K562 (cell line): Measurements from ENCODE around the gene PPP1R14C. TPM values are rescaled to one million over a fixed set of nuclear protein-coding genes. Genes with fewer than 3 reads are reported as not detected.
A peak's percentile ranks its signal among the peaks of the same experiment; 100 is the strongest.

ENCODE experiments used
- ATAC-seq: fragments of 200-7000 bp; cut with Tn5 transposase; 3 replicates; pipeline ENCODE4 v1.9.1; 2020; ENCODE audit warnings: moderate library complexity
- BruUV-seq: library from RNA; stranded (reverse); fragments of 400-500 nt; replicated peaks from 2 replicates; lab custom pipeline; 2021; lab: Mats Ljungman, UMichigan
- CTCF ChIA-PET: fragments of 300-600 bp; formaldehyde crosslinking; extraction: SDS; loops from one replicate; lab custom pipeline; 2021; ENCODE audit warnings: low intra/inter-chr PET ratio; lab: Yijun Ruan, JAX
- POLR2A ChIA-PET: fragments of 300-600, 350-650 bp; sonication (Branson Sonifier 250); formaldehyde crosslinking; extraction: SDS; loops from one replicate; lab custom pipeline; 2021; ENCODE audit warnings: antibody characterized with exemption, inconsistent platforms; lab: Yijun Ruan, JAX
- DNase-seq, 4 experiments: peaks; one replicate each; pipeline versions ENCODE4 v3.0.0 to v3.0.0-alpha.2; 2011 to 2018; ENCODE audit warnings: low spot score in 3 of 4, mixed read lengths in 3 of 4; ENCODE audit errors: extremely low read depth in 1 of 4
- FAIRE-seq: peaks from 2 replicates; lab custom pipeline; 2011; peaks lifted over from hg19 to GRCh38; lab: Jason Lieb, UNC
- H2AFZ ChIP-seq: 2 replicates; pipeline ENCODE4 v1.6.0; 2011; ENCODE audit warnings: low read depth, low read length, control low read depth, inconsistent platforms
- H3K27ac ChIP-seq: fragments of 200-600 bp; 3 replicates; pipeline ENCODE4 v1.8.0; 2011; ENCODE audit warnings: low read depth, mild to moderate bottlenecking, control low read depth, inconsistent platforms, low read length, moderate library complexity, mixed read lengths; ENCODE audit errors: extremely low read depth
- H3K27me3 ChIP-seq, 2 experiments: fragments of 300-600 bp in 1 of 2; 2 replicates in 1 of 2; 3 replicates in 1 of 2; pipeline versions ENCODE4 v1.6.0 to v1.8.0; 2011; ENCODE audit warnings: inconsistent platforms in 2 of 2, low read length in 2 of 2, mild to moderate bottlenecking in 1 of 2, mixed read lengths in 1 of 2, moderate library complexity in 1 of 2; ENCODE audit not compliant: control insufficient read depth in 2 of 2, insufficient read depth in 2 of 2
- H3K36me3 ChIP-seq: fragments of 300-600 bp; 3 replicates; pipeline ENCODE4 v1.8.0; 2011; ENCODE audit warnings: mild to moderate bottlenecking, low read length, inconsistent platforms; ENCODE audit not compliant: control insufficient read depth, insufficient read depth
- H3K4me1 ChIP-seq, 2 experiments: fragments of 200-600 bp in 1 of 2; replicated peaks in 1 of 2; 2 replicates in 1 of 2; 3 replicates in 1 of 2; pipeline versions ENCODE4 v1.5.1 to v1.8.0; 2011; ENCODE audit warnings: inconsistent platforms in 2 of 2, low read length in 2 of 2, mild to moderate bottlenecking in 1 of 2, mixed read lengths in 1 of 2, moderate library complexity in 1 of 2; ENCODE audit not compliant: control insufficient read depth in 2 of 2, insufficient read depth in 2 of 2
- H3K4me2 ChIP-seq: 2 replicates; pipeline ENCODE4 v1.6.1; 2011; ENCODE audit warnings: low read length, control low read depth, inconsistent platforms, mixed read lengths; ENCODE audit not compliant: insufficient read depth
- H3K4me3 ChIP-seq: fragments of 200-600 bp; sonication (generic), shearing (Covaris generic); 2 replicates; pipeline ENCODE4 v1.5.1; 2016; ENCODE audit warnings: control low read depth, inconsistent platforms
- H3K79me2 ChIP-seq: fragments of 200-600 bp; 3 replicates; pipeline ENCODE4 v1.8.0; 2011; ENCODE audit warnings: low read length, inconsistent platforms; ENCODE audit not compliant: control insufficient read depth, insufficient read depth
- H3K9ac ChIP-seq, 2 experiments: 2 replicates each; pipeline versions ENCODE4 v1.6.0 to v1.6.1; 2011; ENCODE audit warnings: low read depth in 2 of 2, low read length in 2 of 2, control low read depth in 1 of 2, inconsistent platforms in 1 of 2, mild to moderate bottlenecking in 1 of 2, mixed read lengths in 1 of 2; ENCODE audit not compliant: insufficient read depth in 1 of 2
- H3K9me1 ChIP-seq: one replicate; pipeline ENCODE4 v1.6.0; 2011; ENCODE audit warnings: inconsistent platforms, mild to moderate bottlenecking, low read length, moderate library complexity; ENCODE audit not compliant: control insufficient read depth, insufficient read depth
- H3K9me3 ChIP-seq: replicated peaks from 2 replicates; pipeline ENCODE4 v1.5.1; 2011; ENCODE audit warnings: low read depth, low read length, inconsistent platforms; ENCODE audit not compliant: control insufficient read depth, insufficient read depth
- H4K20me1 ChIP-seq: replicated peaks from 2 replicates; pipeline ENCODE4 v1.6.1; 2011; ENCODE audit warnings: low read length, inconsistent platforms, mixed read lengths; ENCODE audit not compliant: control insufficient read depth, insufficient read depth
- ARID3A ChIP-seq: IDR thresholded peaks from 2 replicates; pipeline ENCODE4 v1.6.1; 2012; ENCODE audit warnings: low read depth, low read length, improper control_type of control experiment, borderline replicate concordance
- ATF1 ChIP-seq, 2 experiments: fragments of 450-650 bp in 1 of 2; IDR thresholded peaks; 2 replicates each; pipeline ENCODE4 v1.6.1; 2016; ENCODE audit warnings: missing compliant biosample characterization in 1 of 2, missing genetic modification characterization in 1 of 2
- ATF7 ChIP-seq: fragments of 450-650 bp; IDR thresholded peaks from 2 replicates; pipeline ENCODE4 v1.7.1; 2014; ENCODE audit warnings: mild to moderate bottlenecking, moderate library complexity
- CHD2 ChIP-seq: IDR thresholded peaks from 2 replicates; pipeline ENCODE4 v1.6.1; 2011; ENCODE audit warnings: low read depth, low read length
- HDAC2 ChIP-seq: fragments of 450-650 bp; IDR thresholded peaks from 2 replicates; pipeline ENCODE4 v1.6.1; 2016; ENCODE audit warnings: mild to moderate bottlenecking
- MAFG ChIP-seq: fragments of 450-650 bp; conservative IDR thresholded peaks from 2 replicates; pipeline ENCODE4 v1.6.1; 2016; ENCODE audit warnings: missing genetic modification characterization, missing compliant biosample characterization
- SNIP1 ChIP-seq: fragments of 450-650 bp; IDR thresholded peaks from 2 replicates; pipeline ENCODE4 v1.7.1; 2017; ENCODE audit warnings: low read depth, mild to moderate bottlenecking
- TEAD1 ChIP-seq, 2 experiments: fragments of 450-650 bp in 1 of 2; sonication (generic) in 1 of 2; formaldehyde crosslinking; IDR thresholded peaks; 2 replicates each; pipeline versions ENCODE4 v1.4.0 to v1.8.0; 2020 to 2022; ENCODE audit warnings: mild to moderate bottlenecking in 2 of 2, missing genetic modification reagents in 1 of 2
- ZNF143 ChIP-seq: sonication (generic); formaldehyde crosslinking; IDR thresholded peaks from 2 replicates; pipeline ENCODE4 v1.9.0; 2022; ENCODE audit warnings: mild to moderate bottlenecking, missing genetic modification reagents
- ZNF311 ChIP-seq: fragments of 250-450 bp; sonication (Bioruptor Pico); IDR thresholded peaks from 2 replicates; pipeline ENCODE4 v1.4.0; 2020; ENCODE audit warnings: mild to moderate bottlenecking, moderate library complexity
- ZNF436 ChIP-seq: fragments of 250-450, 450-650 bp; sonication (Bioruptor Pico); formaldehyde crosslinking; IDR thresholded peaks from 2 replicates; pipeline ENCODE4 v1.7.0; 2020; ENCODE audit warnings: mild to moderate bottlenecking
- WGBS: fragments of 100-300 bp; shearing (Covaris generic); methylation state at CpG from one replicate; pipeline ENCODE4 v1.1.6; 2016; ENCODE audit warnings: low coverage, mixed read lengths; ENCODE audit not compliant: insufficient coverage; ENCODE audit errors: missing lambda C conversion rate; 5-methylcytosine and 5-hydroxymethylcytosine counted together
- in situ Hi-C: fragments of 300-500 bp; cut with MboI; formaldehyde crosslinking; loops from 4 replicates; pipeline ENCODE4 v1.15.0; 2018; ENCODE audit warnings: inconsistent platforms, mixed read lengths
- intact Hi-C: fragments of 100-400 bp; cut with micrococcal nuclease; formaldehyde crosslinking; loops from 2 replicates; pipeline ENCODE4 v1.14.2; 2022
- polyA plus RNA-seq, 8 experiments: library from polyadenylated mRNA; depleted of rRNA in 4 of 8; stranded (reverse) in 5 of 8; unstranded in 3 of 8; fragments of >200 nt; fragmentation: Nextera tagmentation in 2 of 8; fragmentation: Illumina TruSeq in 1 of 8; extraction: Ambion mirVana in 2 of 8; extraction: Trizol in 1 of 8; gene quantifications; 2 replicates each; pipeline versions ENCODE4 v1.2.1 to v1.2.3, GENCODE V29; 2011 to 2014; ENCODE audit warnings: inconsistent platforms in 1 of 8, missing spikeins in 1 of 8
- total RNA-seq, 7 experiments: library from RNA; depleted of rRNA in 6 of 7; stranded (reverse); fragments of >200 nt in 6 of 7; fragmentation: Illumina TruSeq in 2 of 7; extraction: Trizol in 2 of 7; gene quantifications; 2 replicates each; pipeline versions ENCODE4 v1.2.1 to v1.2.3, GENCODE V29; 2011 to 2021; ENCODE audit warnings: low replicate concordance in 1 of 7
- TF ChIP-seq, protein P1 (sequence below): sonication (generic); IDR thresholded peaks from 2 replicates; pipeline ENCODE4 v1.6.1; 2016
- TF ChIP-seq, protein P2 (sequence below): sonication (generic); formaldehyde crosslinking; IDR thresholded peaks from 2 replicates; pipeline ENCODE4 v1.8.0; 2022; ENCODE audit warnings: missing genetic modification reagents, mild to moderate bottlenecking, borderline replicate concordance
- TF ChIP-seq, protein P3 (sequence below): fragments of 450-650 bp; IDR thresholded peaks from 2 replicates; pipeline ENCODE4 v1.6.1; 2016; ENCODE audit warnings: borderline replicate concordance

PPP1R14C gene
- total and polyA plus RNA-seq, 9 of the 15 experiments (the other 6 are each of a cell fraction or from before 2014, with no cell fraction given) = 4.5 to 16.6 (median 11.9) TPM

- H3K27ac ChIP-seq = peak overlapping the region; percentile 96; the same call in 1 of the 3 replicates
- DNase-seq = peak in 1 of 4 experiments; percentile 40
- H2AFZ ChIP-seq = peak overlapping the region; percentile 42
- intact Hi-C loops (loop anchor here (2.0 to 5.0 kb wide), 2 partner anchors 103 to 153 kb away; no protein-coding TSS in a partner anchor), in situ Hi-C loops (no loop called here)
- H4K20me1 ChIP-seq = no peaks in the 10 kb centered on the region
- ATAC-seq = no peak
- BruUV-seq = no TSS peak
- peaks cover 30% of the 10 kb centered on the region for H3K79me2 ChIP-seq
- FAIRE-seq = no peak
- no peaks in the 10 kb centered on the region; the same call in 2 of the 3 replicates for H3K36me3 ChIP-seq
- no peak overlapping the region for H3K4me3 ChIP-seq
- H3K27me3 ChIP-seq = no peaks in the 10 kb centered on the region
- H3K9ac ChIP-seq = no peak overlapping the region
- H3K4me1 ChIP-seq = peaks cover 12 to 28% of the 10 kb centered on the region in 2 experiments; a peak in 4 of 5 replicates
- ChIA-PET POLR2A (interaction anchor here (0.8 to 2.4 kb wide), 2 partner anchors 11 to 17 kb away, joined by 3 to 10 read pairs; no protein-coding TSS in a partner anchor), CTCF (no interaction called here)
- H3K9me3 ChIP-seq = no peaks in the 10 kb centered on the region
- WGBS = 80% methylated on average over 4 of the region's 4 CpGs
- no peaks in the 10 kb centered on the region for H3K9me1 ChIP-seq
- no peak overlapping the region for H3K4me2 ChIP-seq
- TF ChIP-seq ATF7 = no peak
- TF ChIP-seq, protein P1, sequence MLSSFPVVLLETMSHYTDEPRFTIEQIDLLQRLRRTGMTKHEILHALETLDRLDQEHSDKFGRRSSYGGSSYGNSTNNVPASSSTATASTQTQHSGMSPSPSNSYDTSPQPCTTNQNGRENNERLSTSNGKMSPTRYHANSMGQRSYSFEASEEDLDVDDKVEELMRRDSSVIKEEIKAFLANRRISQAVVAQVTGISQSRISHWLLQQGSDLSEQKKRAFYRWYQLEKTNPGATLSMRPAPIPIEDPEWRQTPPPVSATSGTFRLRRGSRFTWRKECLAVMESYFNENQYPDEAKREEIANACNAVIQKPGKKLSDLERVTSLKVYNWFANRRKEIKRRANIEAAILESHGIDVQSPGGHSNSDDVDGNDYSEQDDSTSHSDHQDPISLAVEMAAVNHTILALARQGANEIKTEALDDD = 0 out of 2 replicates have a peak, but pooled peaks have one; percentile 21
- no peak for TF ChIP-seq SNIP1
- no peak for TF ChIP-seq HDAC2
- no peak for TF ChIP-seq CHD2
- TF ChIP-seq TEAD1 (CRISPR knock-in tag; IDR thresholded peaks at IDR 0.05) = no peak
- TF ChIP-seq, protein P2, sequence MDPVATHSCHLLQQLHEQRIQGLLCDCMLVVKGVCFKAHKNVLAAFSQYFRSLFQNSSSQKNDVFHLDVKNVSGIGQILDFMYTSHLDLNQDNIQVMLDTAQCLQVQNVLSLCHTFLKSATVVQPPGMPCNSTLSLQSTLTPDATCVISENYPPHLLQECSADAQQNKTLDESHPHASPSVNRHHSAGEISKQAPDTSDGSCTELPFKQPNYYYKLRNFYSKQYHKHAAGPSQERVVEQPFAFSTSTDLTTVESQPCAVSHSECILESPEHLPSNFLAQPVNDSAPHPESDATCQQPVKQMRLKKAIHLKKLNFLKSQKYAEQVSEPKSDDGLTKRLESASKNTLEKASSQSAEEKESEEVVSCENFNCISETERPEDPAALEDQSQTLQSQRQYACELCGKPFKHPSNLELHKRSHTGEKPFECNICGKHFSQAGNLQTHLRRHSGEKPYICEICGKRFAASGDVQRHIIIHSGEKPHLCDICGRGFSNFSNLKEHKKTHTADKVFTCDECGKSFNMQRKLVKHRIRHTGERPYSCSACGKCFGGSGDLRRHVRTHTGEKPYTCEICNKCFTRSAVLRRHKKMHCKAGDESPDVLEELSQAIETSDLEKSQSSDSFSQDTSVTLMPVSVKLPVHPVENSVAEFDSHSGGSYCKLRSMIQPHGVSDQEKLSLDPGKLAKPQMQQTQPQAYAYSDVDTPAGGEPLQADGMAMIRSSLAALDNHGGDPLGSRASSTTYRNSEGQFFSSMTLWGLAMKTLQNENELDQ = peak; percentile 18; the same call in 1 of the 2 replicates
- no peak for TF ChIP-seq ATF1 (CRISPR knock-in tag; IDR thresholded peaks at IDR 0.05)
- TF ChIP-seq ATF1 (tag; IDR thresholded peaks at IDR 0.05) = no peak
- TF ChIP-seq ZNF143 = no peak
- TF ChIP-seq, protein P3, sequence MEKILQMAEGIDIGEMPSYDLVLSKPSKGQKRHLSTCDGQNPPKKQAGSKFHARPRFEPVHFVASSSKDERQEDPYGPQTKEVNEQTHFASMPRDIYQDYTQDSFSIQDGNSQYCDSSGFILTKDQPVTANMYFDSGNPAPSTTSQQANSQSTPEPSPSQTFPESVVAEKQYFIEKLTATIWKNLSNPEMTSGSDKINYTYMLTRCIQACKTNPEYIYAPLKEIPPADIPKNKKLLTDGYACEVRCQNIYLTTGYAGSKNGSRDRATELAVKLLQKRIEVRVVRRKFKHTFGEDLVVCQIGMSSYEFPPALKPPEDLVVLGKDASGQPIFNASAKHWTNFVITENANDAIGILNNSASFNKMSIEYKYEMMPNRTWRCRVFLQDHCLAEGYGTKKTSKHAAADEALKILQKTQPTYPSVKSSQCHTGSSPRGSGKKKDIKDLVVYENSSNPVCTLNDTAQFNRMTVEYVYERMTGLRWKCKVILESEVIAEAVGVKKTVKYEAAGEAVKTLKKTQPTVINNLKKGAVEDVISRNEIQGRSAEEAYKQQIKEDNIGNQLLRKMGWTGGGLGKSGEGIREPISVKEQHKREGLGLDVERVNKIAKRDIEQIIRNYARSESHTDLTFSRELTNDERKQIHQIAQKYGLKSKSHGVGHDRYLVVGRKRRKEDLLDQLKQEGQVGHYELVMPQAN = no peak
- TF ChIP-seq MAFG = no peak
- no peak for TF ChIP-seq ZNF436 (CRISPR knock-in tag)
- peak; percentile 68; the same call in 1 of the 2 replicates for TF ChIP-seq ARID3A
- TF ChIP-seq ZNF311 (CRISPR knock-in tag) = no peak
These were observed 26.8 kb downstream of the PPP1R14C start for GRCh38 chr6:150169609-150170008.
